Activated CD8-positive, alpha-beta memory T cell treated with anti-CD3 and anti-CD28 coated beads for 36 hours (primary cell): ENCODE data around the gene PPARA. TPM values are rescaled to one million over a fixed set of nuclear protein-coding genes. Genes with fewer than 3 reads are reported as not detected.

Experiments used
- CTCF ChIA-PET: fragments of 350-600 bp; sonication (Branson Sonifier 250); formaldehyde crosslinking; loops from one replicate; lab custom pipeline; 2021; ENCODE audit warnings: antibody characterized with exemption; lab: Charles Lee
- POLR2A ChIA-PET: fragments of 350-600 bp; sonication (Branson Sonifier 250); formaldehyde crosslinking; loops from one replicate; lab custom pipeline; 2021; ENCODE audit warnings: antibody characterized with exemption; lab: Charles Lee
- total RNA-seq, 2 experiments: library from RNA; stranded (reverse); gene quantifications; one replicate each; pipeline ENCODE4 v1.2.3, GENCODE V29; 2021

PPARA gene
- total RNA-seq, 2 experiments from 2014 or later = 12.1 to 12.3 TPM

- ChIA-PET POLR2A (interaction anchor here (0.6 kb wide), 1 partner anchor 147 kb away, joined by 3 read pairs; the partner anchor contains the start of gene GTSE1), CTCF (interaction anchor here (0.6 to 0.8 kb wide), 3 partner anchors 31 to 86 kb away, joined by 3 read pairs; no protein-coding TSS in a partner anchor)
Measured at GRCh38 chr22:46149512-46150033, 753 bp upstream of the PPARA start.

GRCh38 chr22:46150655-46151477 is 540 bp downstream of the PPARA start:
- ChIA-PET POLR2A (no interaction called here), CTCF (interaction anchor here (0.5 to 1.7 kb wide), 4 partner anchors 29 to 157 kb away, joined by 3 to 4 read pairs (median 4); no protein-coding TSS in a partner anchor)

GRCh38 chr22:46153930-46154329 is 3.6 kb downstream of the PPARA start:
- ChIA-PET POLR2A (no interaction called here), CTCF (no interaction called here)

DNA sequence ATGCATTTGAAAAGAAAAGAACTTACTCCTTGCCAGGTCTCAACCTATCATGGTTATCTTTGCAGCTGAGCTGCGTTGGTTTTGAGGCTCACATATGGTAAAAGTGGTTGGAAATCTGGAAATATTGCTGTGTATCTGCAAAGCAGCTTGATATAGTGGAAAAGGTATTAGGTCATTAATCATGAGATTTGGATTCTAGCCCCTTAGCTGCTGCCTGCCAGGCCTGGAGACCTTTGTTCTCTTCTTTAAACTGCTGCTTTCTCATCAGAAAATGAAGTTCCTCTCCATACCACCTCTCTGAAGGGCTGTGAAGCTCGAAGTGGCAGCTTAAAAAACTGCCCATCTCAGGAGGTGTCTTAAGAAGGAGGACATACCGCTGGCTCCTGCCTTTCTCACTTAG is 5.7 kb downstream of the PPARA start:
- ChIA-PET POLR2A (no interaction called here), CTCF (no interaction called here)

- CTCF ChIA-PET = no interaction called here
- POLR2A ChIA-PET = no interaction called here
Measured at GRCh38 chr22:46158283-46158682, 8.0 kb downstream of the PPARA start.

- ChIA-PET POLR2A (no interaction called here), CTCF (no interaction called here)
Measured at GRCh38 chr22:46159212-46159611, 8.9 kb downstream of the PPARA start.

DNA sequence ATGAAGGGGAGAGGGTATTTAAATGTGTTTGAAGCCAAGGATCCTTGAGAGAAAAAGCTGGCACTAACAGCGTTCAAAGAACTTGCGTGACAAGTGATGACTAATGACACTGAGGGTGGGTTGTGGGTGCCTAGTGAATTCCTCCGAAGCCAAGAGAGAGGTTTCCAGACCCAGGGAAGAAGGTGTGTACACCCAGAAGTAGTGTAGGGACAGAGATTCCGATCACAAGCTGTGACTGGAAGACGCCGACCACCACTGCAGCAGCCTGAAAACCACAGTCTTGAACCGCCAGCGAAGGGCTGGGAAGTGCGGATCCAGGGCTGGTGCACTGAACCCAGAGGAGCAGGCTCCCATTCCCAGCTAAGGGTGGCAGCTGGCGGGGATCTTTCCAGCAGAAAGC is 9.5 kb downstream of the PPARA start:
- POLR2A ChIA-PET = no interaction called here
- CTCF ChIA-PET = interaction anchor here (0.8 kb wide), 1 partner anchor 154 kb away, joined by 3 read pairs; no protein-coding TSS in a partner anchor

DNA sequence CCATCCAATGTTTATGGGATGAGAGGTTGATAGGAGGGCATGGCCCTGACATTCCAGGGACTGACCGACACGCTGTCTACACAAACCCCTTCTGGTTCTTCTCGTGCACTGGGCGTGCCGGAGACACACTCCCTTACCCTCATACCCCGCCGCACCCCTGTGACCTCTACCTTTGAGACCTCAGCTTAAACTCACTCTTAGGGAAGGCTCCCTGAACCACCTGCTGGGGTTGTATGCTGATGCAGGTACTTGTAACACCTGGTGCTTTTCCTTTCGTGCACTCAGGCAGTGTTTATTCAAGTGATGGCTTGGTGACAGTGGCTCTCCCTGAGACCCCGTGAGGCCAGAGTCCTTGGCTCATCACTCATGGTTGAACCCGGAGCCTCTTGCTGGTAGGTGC is 12.0 kb downstream of the PPARA start:
- POLR2A ChIA-PET = no interaction called here

GRCh38 chr22:46162771-46163556 is 12.6 kb downstream of the PPARA start:
- ChIA-PET POLR2A (no interaction called here), CTCF (interaction anchor here (0.5 to 1.3 kb wide), 2 partner anchors 9 to 31 kb away, joined by 3 to 4 read pairs; no protein-coding TSS in a partner anchor)

More for the DNA sequence above, 12.0 kb downstream of the PPARA start:
- CTCF ChIA-PET = interaction anchor here (0.5 kb wide), 1 partner anchor 32 kb away, joined by 3 read pairs; no protein-coding TSS in a partner anchor

GRCh38 chr22:46163557-46163888 is 13.2 kb downstream of the PPARA start:
- CTCF ChIA-PET = interaction anchor here (1.3 kb wide), 1 partner anchor 8 kb away, joined by 4 read pairs; no protein-coding TSS in a partner anchor
- POLR2A ChIA-PET = no interaction called here

GRCh38 chr22:46165977-46166376 is 15.7 kb downstream of the PPARA start:
- ChIA-PET POLR2A (interaction anchor here (1.1 kb wide), 1 partner anchor 131 kb away, joined by 3 read pairs; the partner anchor contains the start of gene GTSE1), CTCF (no interaction called here)

GRCh38 chr22:46169628-46170027 is 19.3 kb downstream of the PPARA start:
- ChIA-PET CTCF (no interaction called here), POLR2A (interaction anchor here (0.6 kb wide), 1 partner anchor 20 kb away, joined by 4 read pairs; no protein-coding TSS in a partner anchor)

- POLR2A ChIA-PET = no interaction called here
- CTCF ChIA-PET = interaction anchor here (2.2 kb wide), 1 partner anchor 9 kb away, joined by 4 read pairs; no protein-coding TSS in a partner anchor
Measured at GRCh38 chr22:46171940-46172339, 21.6 kb downstream of the PPARA start.

- CTCF ChIA-PET = interaction anchor here (2.2 kb wide), 1 partner anchor 9 kb away, joined by 4 read pairs; no protein-coding TSS in a partner anchor
- POLR2A ChIA-PET = no interaction called here
Measured at GRCh38 chr22:46172522-46173110, 22.3 kb downstream of the PPARA start.

- ChIA-PET CTCF (no interaction called here), POLR2A (no interaction called here)
Measured at GRCh38 chr22:46173152-46173551, 22.8 kb downstream of the PPARA start.

DNA sequence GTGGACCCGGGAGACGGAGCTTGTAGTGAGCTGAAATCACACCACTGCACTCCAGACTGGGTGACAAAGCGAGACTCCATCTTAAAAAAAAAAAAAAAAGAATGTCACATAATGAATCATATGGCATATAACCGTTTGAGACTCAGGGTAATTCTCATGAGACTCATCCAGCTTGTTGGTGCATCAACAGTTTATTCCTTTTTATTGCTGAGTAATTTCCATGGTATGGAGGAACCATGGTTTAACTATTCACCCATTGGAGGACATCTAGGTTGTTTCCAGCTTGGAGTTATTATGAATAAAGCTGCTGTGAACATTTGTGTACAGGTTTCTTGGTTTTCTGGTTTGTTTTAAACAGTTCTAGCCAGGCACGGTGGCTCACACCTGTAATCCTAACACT is 25.3 kb downstream of the PPARA start:
- CTCF ChIA-PET = no interaction called here
- POLR2A ChIA-PET = no interaction called here

- ChIA-PET POLR2A (no interaction called here), CTCF (interaction anchor here (0.8 kb wide), 1 partner anchor 134 kb away, joined by 3 read pairs; no protein-coding TSS in a partner anchor)
Measured at GRCh38 chr22:46176508-46177003, 26.2 kb downstream of the PPARA start.

DNA sequence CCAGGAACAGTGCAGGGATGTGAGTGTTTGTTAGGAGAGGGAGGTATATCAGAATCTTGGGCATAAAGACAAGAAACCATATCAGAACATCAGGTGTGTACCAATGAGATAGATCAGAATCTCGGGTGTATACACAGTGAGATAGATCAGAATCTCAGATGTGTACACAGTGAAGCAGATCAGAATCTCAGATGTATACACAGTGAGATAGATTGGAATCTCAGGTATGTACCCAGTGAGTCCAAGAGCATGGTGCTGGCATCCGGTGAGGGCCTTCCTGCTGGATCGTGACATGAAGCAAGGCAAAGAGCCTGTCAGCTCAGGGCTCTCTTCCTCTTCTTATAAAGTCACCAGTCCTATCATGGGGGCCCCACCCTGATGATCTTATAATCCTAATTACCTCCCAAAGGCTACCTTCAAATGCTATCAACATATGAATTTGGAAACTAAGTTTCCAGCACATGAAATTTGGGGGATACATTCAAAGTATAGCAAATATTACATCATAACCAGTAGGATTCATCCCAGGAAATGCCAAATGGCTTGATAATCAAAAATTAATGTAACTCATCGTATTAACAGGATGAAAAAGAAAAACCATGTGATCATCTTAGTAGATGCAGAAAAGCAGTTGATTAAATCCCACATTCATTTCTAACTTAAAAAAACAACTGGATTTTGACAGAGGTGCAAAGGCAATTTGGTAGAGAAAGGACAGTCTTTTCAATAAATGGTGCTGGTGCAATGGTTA is 28.6 kb downstream of the PPARA start:
- ChIA-PET POLR2A (no interaction called here), CTCF (no interaction called here)
